ENCODE data around the gene ATP8A2.

GRCh38 chr13:25732111-25732865 is 360.5 kb downstream of the ATP8A2 start:
- TF ChIP-seq CTCF (conservative IDR thresholded peaks at IDR 0.05) (no peak), ZFX (IDR thresholded peaks at IDR 0.05) (no peak)
